SK-N-SH (cell line): ENCODE data around the gene CEP85. TPM values are rescaled to one million over a fixed set of nuclear protein-coding genes. Genes with fewer than 3 reads are reported as not detected.

ENCODE experiments used
- CTCF ChIA-PET: fragments of 300-600, 350-600 bp; formaldehyde crosslinking; extraction: SDS; loops from one replicate; lab custom pipeline; 2021; lab: Yijun Ruan, JAX
- POLR2A ChIA-PET: fragments of 350-600 bp; sonication (Branson Sonifier 250); formaldehyde crosslinking; extraction: SDS; loops from one replicate; lab custom pipeline; 2020; ENCODE audit warnings: antibody characterized with exemption, inconsistent platforms; lab: Yijun Ruan, JAX
- DNase-seq: peaks from one replicate; pipeline ENCODE4 v3.0.0; 2012
- H2AFZ ChIP-seq: fragments of 200-600 bp; sonication (generic); 2 replicates; pipeline ENCODE4 v1.8.1; 2016; ENCODE audit warnings: antibody characterized with exemption, mild to moderate bottlenecking, low read depth
- H3F3A ChIP-seq: fragments of 200-600 bp; sonication (generic); replicated peaks from 2 replicates; pipeline ENCODE3; 2016; ENCODE audit warnings: antibody characterized with exemption, mild to moderate bottlenecking; ENCODE audit not compliant: insufficient read depth
- H3K27ac ChIP-seq, 2 experiments: fragments of 200-500 bp in 1 of 2; fragments of 200-600 bp in 1 of 2; sonication (Bioruptor generic) in 1 of 2; sonication (generic), shearing (Covaris generic) in 1 of 2; 2 replicates each; pipeline versions ENCODE4 v1.5.1 to v1.6.1; 2014 to 2016; ENCODE audit warnings: low read depth in 2 of 2, inconsistent platforms in 1 of 2, low read length in 1 of 2, mild to moderate bottlenecking in 1 of 2, mixed read lengths in 1 of 2
- H3K27me3 ChIP-seq: fragments of 200-600 bp; sonication (generic), shearing (Covaris generic); 2 replicates; pipeline ENCODE4 v1.6.1; 2016; ENCODE audit warnings: mixed run types; ENCODE audit not compliant: insufficient read depth
- H3K36me3 ChIP-seq, 2 experiments: fragments of 200-500 bp in 1 of 2; fragments of 200-600 bp in 1 of 2; sonication (Bioruptor generic) in 1 of 2; sonication (generic) in 1 of 2; replicated peaks in 1 of 2; 2 replicates each; pipeline versions ENCODE3 to v1.5.1; 2014 to 2016; ENCODE audit warnings: low read length in 1 of 2, mild to moderate bottlenecking in 1 of 2; ENCODE audit not compliant: insufficient read depth in 2 of 2, control insufficient read depth in 1 of 2
- H3K4me1 ChIP-seq, 2 experiments: fragments of 200-500 bp in 1 of 2; fragments of 200-600 bp in 1 of 2; sonication (Bioruptor generic) in 1 of 2; sonication (generic), shearing (Covaris generic) in 1 of 2; 2 replicates each; pipeline versions ENCODE4 v1.5.1 to v1.6.1; 2014 to 2016; ENCODE audit warnings: low read depth in 1 of 2, low read length in 1 of 2, mixed run types in 1 of 2; ENCODE audit not compliant: insufficient read depth in 2 of 2, control insufficient read depth in 1 of 2
- H3K4me2 ChIP-seq: fragments of 200-600 bp; sonication (generic), shearing (Covaris generic); 2 replicates; pipeline ENCODE4 v1.6.1; 2017; ENCODE audit warnings: mixed run types
- H3K4me3 ChIP-seq, 2 experiments: fragments of 200-500 bp in 1 of 2; fragments of 200-600 bp in 1 of 2; sonication (Bioruptor generic) in 1 of 2; sonication (generic), shearing (Covaris generic) in 1 of 2; 2 replicates each; pipeline versions ENCODE4 v1.5.1 to v1.8.1; 2014 to 2016; ENCODE audit warnings: low read depth in 2 of 2, inconsistent platforms in 1 of 2, low read length in 1 of 2, mild to moderate bottlenecking in 1 of 2, mixed read lengths in 1 of 2, moderate library complexity in 1 of 2
- H3K79me2 ChIP-seq: fragments of 200-600 bp; sonication (generic); 2 replicates; pipeline ENCODE4 v1.8.1; 2017; ENCODE audit warnings: mild to moderate bottlenecking; ENCODE audit not compliant: insufficient read depth
- H3K9ac ChIP-seq: fragments of 200-600 bp; sonication (generic); 2 replicates; pipeline ENCODE4 v1.6.1; 2017; ENCODE audit warnings: mixed run types
- H3K9me2 ChIP-seq: fragments of 200-600 bp; sonication (generic); 2 replicates; pipeline ENCODE4 v1.6.1; 2017; ENCODE audit warnings: mixed run types
- H3K9me3 ChIP-seq: fragments of 200-600 bp; sonication (generic); 2 replicates; pipeline ENCODE4 v1.6.1; 2017; ENCODE audit warnings: mixed run types, mild to moderate bottlenecking, moderate library complexity
- H4K20me1 ChIP-seq: fragments of 200-600 bp; sonication (generic); 2 replicates; pipeline ENCODE4 v1.6.1; 2017; ENCODE audit warnings: mild to moderate bottlenecking, mixed run types; ENCODE audit not compliant: insufficient read depth
- EZH2phosphoT487 ChIP-seq: fragments of 200-600 bp; sonication (generic); IDR thresholded peaks from 2 replicates; pipeline ENCODE4 v1.6.1; 2017; ENCODE audit warnings: low read depth, mixed run types, mild to moderate bottlenecking, antibody characterized with exemption, moderate library complexity, borderline replicate concordance
- FOSL2 ChIP-seq: IDR thresholded peaks from 2 replicates; pipeline ENCODE4 v1.4.0; 2012; ENCODE audit warnings: low read depth, mild to moderate bottlenecking, moderate library complexity, borderline replicate concordance
- FOXJ3 ChIP-seq: sonication (generic); formaldehyde crosslinking; IDR thresholded peaks from 2 replicates; pipeline ENCODE4 v1.5.1; 2020; ENCODE audit warnings: mild to moderate bottlenecking, missing genetic modification reagents
- JUND ChIP-seq: IDR thresholded peaks from 2 replicates; pipeline ENCODE4 v1.4.0; 2012
- POLR2AphosphoS5 ChIP-seq: IDR thresholded peaks from 2 replicates; pipeline ENCODE4 v1.6.1; 2012; ENCODE audit warnings: low read depth, low read length
- RAD21 ChIP-seq: IDR thresholded peaks from 2 replicates; pipeline ENCODE4 v1.6.1; 2012; ENCODE audit warnings: mild to moderate bottlenecking, low read length
- RFX5 ChIP-seq: IDR thresholded peaks from 2 replicates; pipeline ENCODE4 v1.6.1; 2012; ENCODE audit warnings: mild to moderate bottlenecking, improper control_type of control experiment, low read length
- TCF12 ChIP-seq: IDR thresholded peaks from 2 replicates; pipeline ENCODE4 v1.4.0; 2012
- WGBS: methylation state at CpG from one replicate; pipeline ENCODE4 v1.1.6; 2017; ENCODE audit warnings: low lambda C conversion rate; 5-methylcytosine and 5-hydroxymethylcytosine counted together
- polyA plus RNA-seq, 3 experiments: library from polyadenylated mRNA; depleted of rRNA; stranded (reverse); fragments of >200 nt; gene quantifications; 2 replicates each; pipeline ENCODE4 v1.2.3, GENCODE V29; 2012
- TF ChIP-seq, protein P1 (sequence below): IDR thresholded peaks from 2 replicates; pipeline ENCODE4 v1.6.1; 2012; ENCODE audit warnings: mild to moderate bottlenecking, low read depth, low read length, moderate library complexity
- TF ChIP-seq, protein P2 (sequence below): IDR thresholded peaks from 2 replicates; pipeline ENCODE4 v1.4.0; 2012; ENCODE audit warnings: low read depth, borderline replicate concordance

The CEP85 gene
- polyA plus RNA-seq, 1 of the 3 experiments (the other 2 are of a cell fraction) = 12.1 TPM

DNA sequence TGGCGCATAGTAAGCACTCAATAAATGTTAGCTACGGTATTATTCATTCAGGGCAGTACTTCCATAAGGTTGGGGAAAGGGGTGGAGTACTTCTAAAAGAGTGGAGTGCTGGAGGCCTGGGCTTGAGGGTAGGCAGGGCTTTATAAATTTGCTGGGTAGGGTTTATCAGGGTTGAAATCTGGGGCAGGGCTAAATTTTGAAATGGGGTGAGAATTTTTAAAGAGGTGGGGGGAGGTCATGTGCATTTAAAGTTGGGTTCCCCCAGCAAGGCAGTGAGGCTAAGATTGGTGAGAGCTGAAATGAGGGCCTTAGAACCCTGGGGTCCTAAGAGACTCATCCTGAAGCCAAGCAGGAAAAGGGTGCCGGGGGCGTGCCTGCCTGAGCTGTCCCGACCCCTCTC lies 33.6 kb upstream of the CEP85 start:
- POLR2A ChIA-PET = interaction anchor here (0.6 kb wide), 1 partner anchor 10 kb away, joined by 3 read pairs; no protein-coding TSS in a partner anchor
- Histone ChIP-seq H3F3A (no peaks in the 10 kb centered on the region), H3K4me2 (no peak overlapping the region), H3K4me1 (no peaks in the 10 kb centered on the region), H3K27ac (no peak overlapping the region), H3K9me3 (no peaks in the 10 kb centered on the region), H3K27me3 (no peaks in the 10 kb centered on the region), H4K20me1 (no peaks in the 10 kb centered on the region), H3K79me2 (no peaks in the 10 kb centered on the region), H3K4me3 (no peak overlapping the region)
- CTCF ChIA-PET = interaction anchor here (1.0 kb wide), 1 partner anchor 43 kb away, joined by 3 read pairs; no protein-coding TSS in a partner anchor
- DNase-seq = no peak
- TF ChIP-seq EZH2phosphoT487 (no peak), RFX5 (no peak), RAD21 (no peak), JUND (no peak), POLR2AphosphoS5 (no peak)
- TF ChIP-seq, all 33 proteins: peak for 0
- WGBS = 84% methylated on average over 5 of the region's 5 CpGs
- no peaks in the 10 kb centered on the region for H3K36me3 ChIP-seq
- no peaks in the 10 kb centered on the region for H3K9me2 ChIP-seq
- no peak overlapping the region for H2AFZ ChIP-seq
- H3K9ac ChIP-seq = no peak overlapping the region

DNA sequence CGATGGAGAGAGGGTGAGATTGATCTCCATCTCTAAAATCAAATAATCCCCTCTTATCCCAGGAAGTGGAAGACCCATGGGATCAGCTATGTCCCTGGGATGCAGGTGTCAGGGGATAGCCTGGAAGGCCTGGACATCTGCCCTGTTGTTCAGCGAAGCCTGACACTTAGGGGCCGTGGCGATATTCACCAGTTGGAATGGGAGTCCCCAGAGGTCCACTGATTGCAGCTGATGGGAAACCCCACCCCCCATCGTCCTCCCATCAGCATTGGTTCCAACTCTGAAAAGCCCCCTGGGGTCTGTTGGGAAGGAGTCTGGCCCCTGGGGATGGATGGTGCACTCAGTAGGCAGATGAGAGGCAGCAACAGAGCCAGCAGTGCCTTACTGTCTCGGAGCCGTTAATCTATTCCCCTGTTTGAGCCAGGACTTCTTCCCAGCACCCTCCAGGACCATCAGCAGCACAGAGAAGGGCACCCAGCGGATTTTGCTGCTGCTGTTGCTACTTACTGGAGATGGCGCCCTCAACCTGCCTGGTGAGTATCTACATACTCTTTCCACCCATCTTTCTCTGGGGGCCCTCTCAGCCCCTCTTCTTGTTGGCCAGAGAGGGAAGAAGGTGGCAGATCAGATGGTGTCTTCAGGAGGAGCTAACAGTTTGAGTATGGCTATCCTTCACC lies 30.2 kb upstream of the CEP85 start:
- POLR2A ChIA-PET = no interaction called here
- Histone ChIP-seq H3K4me1 (no peaks in the 10 kb centered on the region), H3K4me3 (no peak overlapping the region), H3K79me2 (no peaks in the 10 kb centered on the region), H3F3A (no peaks in the 10 kb centered on the region), H3K36me3 (no peaks in the 10 kb centered on the region), H3K4me2 (no peak overlapping the region), H3K27ac (no peak overlapping the region), H4K20me1 (no peaks in the 10 kb centered on the region), H2AFZ (no peak overlapping the region), H3K9ac (no peak overlapping the region), H3K9me3 (no peaks in the 10 kb centered on the region), H3K27me3 (no peaks in the 10 kb centered on the region; the same call in 1 of the 2 replicates), H3K9me2 (no peaks in the 10 kb centered on the region)
- 52% methylated on average over 5 of the region's 9 CpGs for WGBS
- CTCF ChIA-PET = interaction anchor here (0.7 to 1.4 kb wide), 3 partner anchors 34 to 161 kb away, joined by 3 read pairs; partner anchors contain the start of gene ZNF593
- TF ChIP-seq POLR2AphosphoS5 = no peak
- TF ChIP-seq TCF12 = no peak
- no peak for TF ChIP-seq FOXJ3 (CRISPR knock-in tag)
- TF ChIP-seq, protein P1, sequence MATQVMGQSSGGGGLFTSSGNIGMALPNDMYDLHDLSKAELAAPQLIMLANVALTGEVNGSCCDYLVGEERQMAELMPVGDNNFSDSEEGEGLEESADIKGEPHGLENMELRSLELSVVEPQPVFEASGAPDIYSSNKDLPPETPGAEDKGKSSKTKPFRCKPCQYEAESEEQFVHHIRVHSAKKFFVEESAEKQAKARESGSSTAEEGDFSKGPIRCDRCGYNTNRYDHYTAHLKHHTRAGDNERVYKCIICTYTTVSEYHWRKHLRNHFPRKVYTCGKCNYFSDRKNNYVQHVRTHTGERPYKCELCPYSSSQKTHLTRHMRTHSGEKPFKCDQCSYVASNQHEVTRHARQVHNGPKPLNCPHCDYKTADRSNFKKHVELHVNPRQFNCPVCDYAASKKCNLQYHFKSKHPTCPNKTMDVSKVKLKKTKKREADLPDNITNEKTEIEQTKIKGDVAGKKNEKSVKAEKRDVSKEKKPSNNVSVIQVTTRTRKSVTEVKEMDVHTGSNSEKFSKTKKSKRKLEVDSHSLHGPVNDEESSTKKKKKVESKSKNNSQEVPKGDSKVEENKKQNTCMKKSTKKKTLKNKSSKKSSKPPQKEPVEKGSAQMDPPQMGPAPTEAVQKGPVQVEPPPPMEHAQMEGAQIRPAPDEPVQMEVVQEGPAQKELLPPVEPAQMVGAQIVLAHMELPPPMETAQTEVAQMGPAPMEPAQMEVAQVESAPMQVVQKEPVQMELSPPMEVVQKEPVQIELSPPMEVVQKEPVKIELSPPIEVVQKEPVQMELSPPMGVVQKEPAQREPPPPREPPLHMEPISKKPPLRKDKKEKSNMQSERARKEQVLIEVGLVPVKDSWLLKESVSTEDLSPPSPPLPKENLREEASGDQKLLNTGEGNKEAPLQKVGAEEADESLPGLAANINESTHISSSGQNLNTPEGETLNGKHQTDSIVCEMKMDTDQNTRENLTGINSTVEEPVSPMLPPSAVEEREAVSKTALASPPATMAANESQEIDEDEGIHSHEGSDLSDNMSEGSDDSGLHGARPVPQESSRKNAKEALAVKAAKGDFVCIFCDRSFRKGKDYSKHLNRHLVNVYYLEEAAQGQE = no peak
- TF ChIP-seq, protein P2, sequence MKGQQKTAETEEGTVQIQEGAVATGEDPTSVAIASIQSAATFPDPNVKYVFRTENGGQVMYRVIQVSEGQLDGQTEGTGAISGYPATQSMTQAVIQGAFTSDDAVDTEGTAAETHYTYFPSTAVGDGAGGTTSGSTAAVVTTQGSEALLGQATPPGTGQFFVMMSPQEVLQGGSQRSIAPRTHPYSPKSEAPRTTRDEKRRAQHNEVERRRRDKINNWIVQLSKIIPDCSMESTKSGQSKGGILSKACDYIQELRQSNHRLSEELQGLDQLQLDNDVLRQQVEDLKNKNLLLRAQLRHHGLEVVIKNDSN = no peak
- TF ChIP-seq FOSL2 = no peak
- DNase-seq = no peak
